Gastroesophageal sphincter (tissue), 3 donors: ENCODE data around the gene HSD11B2.

Source experiments
- CTCF ChIP-seq, 4 experiments: fragments of 200-600 bp in 2 of 4; fragments of 450-650 bp in 2 of 4; sonication (generic) in 1 of 4; IDR thresholded peaks; one replicate each; pipeline ENCODE4 v1.5.1; 2017 to 2019; ENCODE audit warnings: antibody characterized with exemption in 4 of 4, mild to moderate bottlenecking in 2 of 4, moderate library complexity in 2 of 4
- EP300 ChIP-seq: sonication (generic); formaldehyde crosslinking; IDR thresholded peaks from one replicate; pipeline ENCODE4 v1.6.1; 2017; ENCODE audit warnings: antibody characterized with exemption, mild to moderate bottlenecking
- POLR2A ChIP-seq, 2 donors: fragments of 450-650 bp; IDR thresholded peaks; one replicate each; pipeline ENCODE4 v1.6.1; 2017; ENCODE audit warnings: antibody characterized with exemption in 2 of 2, mild to moderate bottlenecking in 2 of 2, moderate library complexity in 1 of 2
- POLR2AphosphoS5 ChIP-seq: sonication (generic); formaldehyde crosslinking; IDR thresholded peaks from one replicate; pipeline ENCODE4 v1.6.1; 2017; ENCODE audit warnings: antibody characterized with exemption

- TF ChIP-seq CTCF (IDR thresholded peaks at IDR 0.05): no peak
- no peak for TF ChIP-seq POLR2A (IDR thresholded peaks at IDR 0.05)
- no peak for TF ChIP-seq POLR2AphosphoS5
- no peak for TF ChIP-seq EP300
These were observed 43.3 kb upstream of the HSD11B2 start for GRCh38 chr16:67387479-67388079.
